Measurements from ENCODE around the gene PKIG. TPM values are rescaled to one million over a fixed set of nuclear protein-coding genes. Genes with fewer than 3 reads are reported as not detected.

The PKIG gene
- total RNA-seq, 1 donor from 2014 or later = 34.7 TPM

GRCh38 chr20:44579313-44580081, 2.9 kb upstream of the PKIG start:
- no peak for TF ChIP-seq CTCF (conservative IDR thresholded peaks at IDR 0.05)
- H3K36me3 Mint-ChIP-seq (ENCODE audit: low read depth) = no peaks in the 10 kb centered on the region
- no peaks in the 10 kb centered on the region for H3K9me3 Mint-ChIP-seq
- no peaks in the 10 kb centered on the region for H3K27me3 Mint-ChIP-seq (ENCODE audit: low read depth)
- DNase-seq (ENCODE audit: low read depth, low spot score) = no peak
- peak overlapping the region; percentile 63 for H3K27ac Mint-ChIP-seq (ENCODE audit: unreplicated experiment)
- no peak overlapping the region for H3K4me3 Mint-ChIP-seq
- H3K4me1 Mint-ChIP-seq = peaks cover 46% of the 10 kb centered on the region

GRCh38 chr20:44580581-44581268, 1.7 kb upstream of the PKIG start:
- Mint-ChIP-seq H3K27me3 (ENCODE audit: low read depth) (no peaks in the 10 kb centered on the region), H3K4me1 (peaks cover 46% of the 10 kb centered on the region), H3K9me3 (no peaks in the 10 kb centered on the region), H3K27ac (ENCODE audit: unreplicated experiment) (no peak overlapping the region), H3K4me3 (no peak overlapping the region), H3K36me3 (ENCODE audit: low read depth) (no peaks in the 10 kb centered on the region)
- DNase-seq (ENCODE audit: low read depth, low spot score) = no peak
- no peak for TF ChIP-seq CTCF (conservative IDR thresholded peaks at IDR 0.05)

GRCh38 chr20:44581515-44581914, 864 bp upstream of the PKIG start:
- peak overlapping the region; percentile 20 for H3K27ac Mint-ChIP-seq (ENCODE audit: unreplicated experiment)
- H3K27me3 Mint-ChIP-seq (ENCODE audit: low read depth) = no peaks in the 10 kb centered on the region
- no peaks in the 10 kb centered on the region for H3K9me3 Mint-ChIP-seq
- DNase-seq (ENCODE audit: low read depth, low spot score) = no peak
- H3K4me1 Mint-ChIP-seq = peaks cover 41% of the 10 kb centered on the region
- H3K4me3 Mint-ChIP-seq = no peak overlapping the region
- H3K36me3 Mint-ChIP-seq (ENCODE audit: low read depth) = no peaks in the 10 kb centered on the region
- no peak for TF ChIP-seq CTCF (conservative IDR thresholded peaks at IDR 0.05)

DNA sequence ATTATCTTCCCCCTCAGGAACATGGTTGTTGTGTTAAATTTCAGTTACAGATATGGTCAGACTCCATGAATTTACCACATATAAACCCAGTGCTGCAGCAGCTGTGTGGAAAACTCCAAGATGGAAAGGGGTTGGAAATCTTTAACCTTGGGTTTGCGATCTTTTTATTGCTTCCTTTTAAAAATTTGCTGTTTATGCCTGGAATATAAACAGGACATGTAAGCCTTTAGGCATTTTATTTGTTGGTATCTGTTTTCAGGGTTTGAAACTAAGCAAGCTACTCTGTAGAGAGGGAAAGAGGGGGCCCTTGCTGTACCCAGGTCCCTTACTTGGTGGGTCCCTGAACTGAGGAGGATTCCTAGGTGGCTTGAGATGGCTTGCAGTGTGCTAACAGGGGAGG, 778 bp downstream of the PKIG start:
- Mint-ChIP-seq H3K4me3 (no peak overlapping the region), H3K4me1 (peaks cover 41% of the 10 kb centered on the region)
- DNase-seq (ENCODE audit: low read depth, low spot score) = no peak

GRCh38 chr20:44584162-44584561, 1.8 kb downstream of the PKIG start:
- Mint-ChIP-seq H3K4me3 (no peak overlapping the region), H3K27me3 (ENCODE audit: low read depth) (no peaks in the 10 kb centered on the region), H3K36me3 (ENCODE audit: low read depth) (no peaks in the 10 kb centered on the region), H3K4me1 (peaks cover 35% of the 10 kb centered on the region), H3K9me3 (no peaks in the 10 kb centered on the region), H3K27ac (ENCODE audit: unreplicated experiment) (no peak overlapping the region)
- DNase-seq (ENCODE audit: low read depth, low spot score) = no peak
- no peak for TF ChIP-seq CTCF (conservative IDR thresholded peaks at IDR 0.05)

More for the DNA sequence above, 778 bp downstream of the PKIG start:
- Mint-ChIP-seq H3K9me3 (no peaks in the 10 kb centered on the region), H3K27me3 (ENCODE audit: low read depth) (no peaks in the 10 kb centered on the region), H3K27ac (ENCODE audit: unreplicated experiment) (no peak overlapping the region), H3K36me3 (ENCODE audit: low read depth) (no peaks in the 10 kb centered on the region)
- no peak for TF ChIP-seq CTCF (conservative IDR thresholded peaks at IDR 0.05)
